Forelimb muscle (tissue), 1 donor: ENCODE measurements around the gene RPF1. TPM values are rescaled to one million over a fixed set of nuclear protein-coding genes. Genes with fewer than 3 reads are reported as not detected.
"Not testable (repeated sequence)": the region's sequence is repeated elsewhere in the genome, so short reads cannot be mapped to it uniquely, and the experiment has no call there.

Experiments used
- DNase-seq: peaks from one replicate; pipeline ENCODE4 v3.0.0-alpha.2; 2013; ENCODE audit warnings: low read depth
- polyA plus RNA-seq: library from polyadenylated mRNA; unstranded; fragments of 120-200 nt; gene quantifications from one replicate; pipeline ENCODE4 v1.2.1, GENCODE V29; 2013; ENCODE audit not compliant: insufficient read length

Gene RPF1
- polyA plus RNA-seq, 1 donor, result 30.8 TPM

DNA sequence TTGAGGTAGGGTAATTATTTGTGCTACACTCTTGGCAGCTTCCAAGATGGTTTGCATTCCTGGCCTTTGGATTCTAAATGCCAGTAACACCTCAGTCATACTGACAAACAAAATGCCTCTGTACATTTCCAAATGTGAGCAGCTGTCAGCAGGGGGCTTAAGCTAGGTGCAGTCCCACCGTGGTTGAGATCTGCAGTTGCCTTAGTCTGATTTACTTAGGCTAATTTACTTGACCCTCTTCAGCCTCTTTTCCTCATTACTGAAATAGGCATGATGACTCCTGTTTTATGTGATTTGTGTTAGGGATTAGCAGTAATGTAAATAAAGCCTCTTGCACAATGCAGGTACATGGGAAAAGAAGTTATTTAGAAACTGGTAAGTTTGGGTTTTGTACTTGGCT is 13.7 kb downstream of the RPF1 start:
- DNase-seq, result no peak

DNA sequence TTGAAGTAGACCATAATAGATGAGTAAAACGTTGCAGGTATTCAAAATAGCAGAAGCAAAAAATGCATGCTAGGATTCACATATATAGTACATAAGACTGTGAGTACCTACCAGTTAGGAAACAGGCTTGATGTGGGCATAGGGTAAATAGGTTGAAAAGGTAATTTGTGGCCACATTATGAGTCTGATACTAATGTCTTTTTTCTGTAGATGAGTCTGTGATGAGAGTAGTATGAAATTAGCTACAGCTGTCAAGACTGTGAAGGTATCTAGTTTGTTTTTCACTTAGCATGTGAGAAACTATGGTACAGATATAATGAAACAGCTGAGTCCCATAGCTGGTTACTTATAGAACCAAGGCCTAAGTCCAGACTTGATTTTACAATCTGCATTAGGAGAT is 14.7 kb downstream of the RPF1 start:
- no peak for DNase-seq

DNA sequence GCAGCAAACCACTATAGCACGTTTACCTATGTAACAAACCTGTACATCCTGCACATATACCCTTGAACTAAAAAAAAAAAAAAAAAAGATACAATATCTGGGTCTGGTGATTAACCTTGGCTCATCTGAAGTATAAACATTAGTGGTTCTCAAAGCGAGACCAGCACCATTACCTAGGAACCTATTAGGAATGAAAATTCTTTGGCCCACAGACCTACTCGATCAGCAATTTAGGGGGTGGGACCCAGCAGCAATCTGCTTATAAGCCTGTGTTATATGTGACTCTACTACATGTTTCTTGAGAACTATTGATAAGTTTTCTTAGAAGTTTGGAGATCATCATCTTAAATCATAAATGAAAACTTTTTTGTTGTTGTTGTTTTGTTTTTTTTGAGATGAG is 17.4 kb downstream of the RPF1 start:
- DNase-seq, result no peak

DNA sequence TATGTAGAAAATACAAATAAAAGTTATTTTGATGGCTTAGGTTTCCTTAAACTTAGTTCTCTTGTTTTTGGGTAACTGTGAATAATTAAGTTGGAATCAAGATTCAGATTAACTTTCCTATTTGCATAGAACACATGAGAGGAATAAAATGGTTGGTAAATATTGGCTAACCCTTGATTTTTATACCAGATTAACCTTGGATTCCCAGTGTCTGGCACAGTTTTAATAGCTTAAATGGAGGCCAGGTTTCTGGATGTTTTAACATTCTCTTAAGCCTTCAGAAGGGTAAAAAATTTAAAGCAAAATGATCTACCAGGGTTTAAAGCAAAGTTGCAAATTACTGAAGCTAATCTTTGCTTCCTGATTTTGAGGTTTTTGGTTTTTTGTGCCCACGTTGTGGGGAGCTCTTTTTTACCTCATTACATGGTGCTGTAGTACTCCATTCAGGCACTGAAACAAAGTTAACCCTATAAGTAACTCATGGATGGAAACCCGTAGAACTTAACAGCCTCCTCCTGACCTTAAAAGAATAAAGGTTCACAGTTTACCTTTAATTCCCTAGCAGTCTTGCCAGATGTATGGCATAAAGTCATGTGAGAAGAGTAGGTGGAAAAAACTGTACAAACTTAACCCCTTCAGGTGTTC is 18.7 kb downstream of the RPF1 start:
- DNase-seq, result no peak

DNA sequence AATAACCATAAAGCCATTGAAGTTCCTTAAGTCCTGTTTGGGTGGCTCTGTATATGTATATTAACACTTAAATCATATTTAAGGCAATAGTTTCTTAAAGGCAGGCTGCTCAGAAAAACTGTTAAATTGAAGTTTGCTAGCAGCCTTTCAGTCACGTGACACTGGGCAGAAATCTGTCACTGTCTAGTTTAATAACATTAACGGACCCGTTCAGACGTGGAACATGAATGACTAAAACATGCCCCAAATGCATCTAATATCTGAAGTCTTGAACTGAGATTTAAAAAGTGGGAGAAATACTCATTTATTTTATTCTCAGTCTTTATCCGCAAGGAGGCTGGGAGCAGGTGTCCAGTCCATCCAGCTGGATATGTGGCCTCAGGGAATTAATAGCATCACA is 23.9 kb downstream of the RPF1 start:
- DNase-seq, result no peak

DNA sequence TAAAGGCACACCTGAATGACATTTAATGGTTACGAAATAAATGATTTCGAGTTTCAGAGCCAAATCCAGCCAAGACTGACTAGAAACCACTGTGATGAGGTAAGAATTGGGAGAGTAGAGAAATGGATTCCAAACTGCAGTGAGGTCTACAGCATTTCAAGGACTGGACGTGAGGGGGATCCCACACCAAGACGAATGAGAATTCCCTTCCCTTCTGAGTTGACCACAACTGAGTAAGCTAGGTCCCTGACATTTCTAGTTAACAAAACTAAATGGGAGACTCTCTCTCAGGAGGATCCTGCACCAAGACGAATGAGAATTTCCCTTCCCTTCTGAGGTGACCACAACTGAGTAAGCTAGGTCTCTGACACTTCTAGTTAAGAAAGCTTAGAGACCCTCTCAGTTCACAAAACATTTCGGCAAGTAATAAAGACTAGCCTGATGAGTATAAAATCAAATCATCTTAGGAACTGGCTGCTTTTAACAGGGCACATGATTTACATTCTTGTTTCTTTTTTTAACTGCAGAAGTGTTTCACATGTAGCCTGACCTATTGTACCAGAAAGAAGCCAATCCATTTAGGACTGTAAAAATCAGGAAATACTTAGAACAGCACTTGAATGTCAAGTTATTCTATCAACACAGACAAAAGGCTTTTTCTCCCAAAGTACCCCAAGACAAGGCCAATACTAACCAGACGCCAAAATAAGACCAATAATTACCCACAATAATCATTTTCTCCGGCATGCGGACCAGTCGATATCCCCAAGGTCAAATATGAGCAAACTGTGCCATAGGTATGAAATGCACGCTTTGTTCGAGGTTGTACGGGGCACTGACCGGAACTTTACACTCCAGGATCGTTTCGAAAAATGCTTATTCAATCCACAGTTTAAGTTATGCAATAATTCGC is 25.8 kb downstream of the RPF1 start:
- DNase-seq, result no peak

DNA sequence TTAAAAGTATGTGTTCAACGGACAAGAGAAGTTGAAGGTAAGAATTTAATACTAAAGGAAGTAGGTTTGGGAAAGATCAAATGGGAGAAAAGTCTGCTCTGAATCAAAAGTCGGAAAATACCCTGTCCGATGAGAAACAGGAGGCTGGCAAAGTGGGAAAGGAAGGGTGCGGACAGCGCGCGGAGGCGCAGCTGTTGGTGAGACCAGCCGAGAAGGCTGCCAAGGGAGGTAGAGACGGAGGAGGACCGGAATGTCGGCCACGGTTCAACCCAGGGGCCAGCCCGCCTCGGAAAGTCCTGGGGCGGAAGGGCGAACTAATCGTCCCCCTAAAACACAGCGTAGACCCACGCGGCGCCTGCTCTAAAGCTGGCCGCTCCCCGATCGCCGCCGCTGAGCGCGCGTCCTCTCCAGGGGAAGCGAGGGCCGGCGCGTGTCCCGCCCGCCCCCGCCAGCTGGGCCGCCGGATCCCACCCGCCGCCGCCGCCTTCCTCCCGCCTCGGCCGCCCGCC is 26.5 kb downstream of the RPF1 start:
- DNase-seq, result peak; percentile 34

DNA sequence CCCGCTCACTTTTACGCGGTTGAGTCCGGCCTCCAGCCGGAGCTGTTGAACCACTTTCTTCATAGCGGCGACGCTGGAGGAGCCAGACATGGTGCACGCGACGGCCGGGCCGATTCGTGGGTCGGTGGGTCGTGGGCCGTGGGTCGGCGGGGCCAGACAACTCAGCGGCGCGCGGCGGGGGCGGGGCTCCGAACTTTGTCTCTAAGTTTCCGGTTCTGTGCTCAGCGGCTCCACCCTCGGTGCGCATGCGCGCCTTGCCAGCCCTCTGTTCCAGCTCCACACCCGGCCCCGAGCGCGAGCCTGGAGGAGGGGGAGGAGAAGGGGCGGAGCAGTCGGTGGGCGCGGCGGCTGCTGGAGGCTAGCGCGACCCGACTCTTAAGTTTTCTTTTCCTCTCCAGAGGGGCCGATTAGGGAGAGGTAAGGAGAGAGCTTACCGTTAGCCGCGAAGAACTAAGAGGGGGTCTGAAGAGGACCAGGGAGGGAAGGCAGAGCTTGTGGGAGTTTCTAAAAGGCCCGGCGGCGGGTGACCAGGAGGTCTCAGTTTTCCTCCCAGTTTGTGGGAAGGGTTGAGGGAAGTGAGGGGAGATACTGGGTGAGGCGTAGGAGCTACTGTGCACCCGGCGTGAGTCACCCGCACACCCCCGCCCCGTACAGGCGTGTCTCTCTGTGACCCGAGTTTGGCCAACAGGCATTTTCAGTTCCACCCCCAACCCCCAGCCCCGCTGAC is 27.1 kb downstream of the RPF1 start, which contains the start of the genes GNG5 and SPATA1:
Gene GNG5, minus strand, starts transcription at position 580 of the 727 bp plus-strand sequence. Its CDS starts 490 bp downstream, at position 90.
Gene SPATA1, plus strand, starts transcription at position 385 of the 727 bp plus-strand sequence. CDS start 9,974 bp downstream, outside the sequence.
- peak; percentile 96 for DNase-seq

DNA sequence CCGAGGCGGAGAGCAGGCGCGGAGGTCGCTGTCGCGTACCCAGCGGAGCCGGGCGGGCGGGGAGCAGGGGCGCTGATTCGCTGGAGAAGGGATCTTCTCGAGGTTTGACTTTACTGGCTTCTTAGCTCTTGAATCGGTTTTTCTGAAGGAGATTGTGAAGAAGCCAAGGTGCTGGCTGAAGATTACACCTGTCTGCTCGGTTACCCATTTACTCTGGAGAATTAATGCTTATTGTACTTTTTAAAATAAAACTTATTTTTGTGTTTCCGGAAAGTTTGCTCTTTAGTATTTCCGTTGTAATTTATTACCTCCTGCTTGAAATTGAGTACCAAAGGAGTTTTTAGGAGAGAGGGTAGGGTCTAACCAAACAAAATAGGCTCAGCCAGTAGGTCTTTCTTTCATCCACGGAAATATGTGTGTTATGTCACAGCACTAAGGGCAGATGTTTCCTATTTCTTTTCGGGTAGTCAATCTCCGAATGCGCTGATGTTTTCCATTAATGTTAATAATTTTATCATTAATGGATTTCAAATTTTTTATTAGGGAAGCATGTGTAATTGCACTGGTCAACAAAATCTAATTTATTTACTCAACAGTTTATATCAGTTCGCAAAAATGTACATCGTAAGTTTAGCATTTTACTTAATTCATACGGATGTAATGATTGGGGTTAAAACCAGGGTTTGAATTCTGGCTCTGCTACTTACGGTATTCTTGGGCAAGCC is 27.8 kb downstream of the RPF1 start:
- no peak for DNase-seq

DNA sequence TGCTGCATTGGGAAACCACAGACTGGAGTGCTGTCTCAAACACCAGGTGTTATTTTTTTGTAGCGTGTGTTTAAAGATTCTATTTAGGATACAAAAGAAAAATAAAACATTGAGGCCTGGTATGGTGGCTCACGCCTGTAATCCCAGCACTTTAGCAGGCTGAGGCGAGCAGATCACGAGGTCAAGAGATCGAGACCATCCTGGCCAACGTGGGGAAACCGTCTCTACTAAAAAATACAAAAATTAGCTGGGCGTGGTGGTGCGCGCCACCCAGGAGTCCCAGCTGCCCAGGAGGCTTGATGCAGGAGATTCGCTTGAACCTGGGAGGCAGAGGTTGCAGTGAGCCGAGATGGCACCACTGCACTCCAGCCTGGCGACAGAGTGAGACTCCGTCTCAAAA is 28.8 kb downstream of the RPF1 start:
- not testable (repeated sequence) for DNase-seq

DNA sequence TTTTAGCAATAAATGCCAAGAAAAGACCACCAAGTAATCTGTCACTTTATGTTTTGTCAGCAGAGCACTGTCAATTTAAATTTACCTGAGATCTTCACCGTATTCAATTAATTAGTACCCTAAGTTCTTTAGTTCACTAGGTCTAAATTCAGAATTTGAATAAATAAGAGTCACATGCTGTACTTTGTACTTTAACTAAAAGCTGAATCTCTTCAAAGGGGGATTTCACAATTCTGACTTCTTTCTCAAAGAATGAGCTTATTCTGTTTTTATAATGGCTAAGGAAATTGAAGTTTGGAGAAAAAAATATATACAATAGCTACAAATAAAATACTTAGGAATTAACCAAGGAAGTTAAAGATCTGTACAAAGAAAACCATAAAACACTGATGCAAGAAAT is 29.4 kb downstream of the RPF1 start:
- no peak for DNase-seq

DNA sequence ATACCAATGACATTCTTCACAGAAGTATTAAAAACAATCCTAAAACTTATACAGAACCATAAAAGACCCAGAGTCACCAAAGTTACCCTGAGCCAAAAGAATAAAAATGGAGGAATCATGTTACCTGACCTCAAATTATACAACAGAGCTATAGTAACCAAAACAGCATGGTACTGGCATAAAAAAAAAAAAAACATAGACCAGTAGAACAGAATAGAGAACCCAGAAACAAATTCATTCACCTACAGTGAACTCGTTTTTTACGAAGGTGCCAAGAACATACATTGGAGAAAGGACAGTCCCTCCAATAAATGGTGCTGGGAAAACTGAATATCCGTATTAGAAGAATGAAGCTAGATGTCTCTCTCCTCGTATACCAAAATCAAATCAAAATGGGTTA is 30.0 kb downstream of the RPF1 start:
- DNase-seq, result no peak

DNA sequence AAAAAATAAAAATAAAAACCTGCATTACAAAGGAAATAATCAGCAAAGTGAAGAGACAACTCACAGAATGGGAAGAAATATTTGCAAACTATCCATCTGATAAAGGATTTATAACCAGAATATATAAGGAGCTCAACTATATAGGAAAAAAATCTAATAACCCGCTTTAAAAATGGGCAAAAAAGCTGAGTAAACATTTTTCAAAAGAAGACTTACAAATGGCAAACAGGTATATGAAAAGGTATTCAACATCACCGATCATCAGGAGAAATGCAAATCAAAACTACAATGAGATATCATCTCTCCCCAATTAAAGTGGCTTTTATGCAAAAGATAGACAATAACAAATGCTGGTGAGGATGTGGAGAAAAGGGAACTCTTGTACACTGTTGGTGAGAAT is 31.1 kb downstream of the RPF1 start:
- no peak for DNase-seq

DNA sequence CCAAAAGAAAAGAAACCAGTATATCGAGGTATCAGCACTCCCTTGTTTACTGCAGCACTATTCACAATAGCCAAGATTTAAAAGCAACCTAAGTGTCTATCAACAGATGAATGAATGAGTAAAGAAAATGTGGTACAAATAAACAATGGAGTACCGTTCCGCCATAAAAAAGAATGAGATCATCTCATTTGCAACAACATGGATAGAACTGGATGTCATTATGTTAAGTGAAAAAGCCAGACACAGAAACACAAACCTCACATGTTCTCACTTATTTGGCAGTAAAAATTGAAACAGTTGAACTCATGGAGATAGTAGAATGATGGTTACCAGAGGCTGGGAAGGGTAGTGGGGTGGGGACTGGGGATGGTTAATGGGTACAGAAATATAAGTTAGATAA is 31.6 kb downstream of the RPF1 start:
- DNase-seq, result no peak

DNA sequence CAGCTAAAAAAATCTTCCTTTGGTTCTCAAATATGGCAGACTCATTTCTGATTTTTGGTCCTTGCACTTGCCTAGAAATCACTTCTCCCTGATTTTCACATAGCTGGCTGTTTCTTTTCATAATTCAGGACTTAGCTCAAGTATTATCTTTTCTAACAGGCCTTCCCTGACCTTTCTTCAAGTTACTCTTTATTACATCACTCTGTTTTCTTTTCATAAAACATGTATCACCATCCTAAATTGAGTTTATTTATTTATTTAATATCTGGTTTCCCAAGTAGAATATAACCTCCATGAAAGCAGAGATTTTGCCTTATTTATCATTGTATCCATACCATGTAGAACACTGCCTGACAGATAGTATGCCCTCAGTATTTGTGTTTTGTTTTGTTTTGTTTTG is 45.5 kb downstream of the RPF1 start:
- no peak for DNase-seq

DNA sequence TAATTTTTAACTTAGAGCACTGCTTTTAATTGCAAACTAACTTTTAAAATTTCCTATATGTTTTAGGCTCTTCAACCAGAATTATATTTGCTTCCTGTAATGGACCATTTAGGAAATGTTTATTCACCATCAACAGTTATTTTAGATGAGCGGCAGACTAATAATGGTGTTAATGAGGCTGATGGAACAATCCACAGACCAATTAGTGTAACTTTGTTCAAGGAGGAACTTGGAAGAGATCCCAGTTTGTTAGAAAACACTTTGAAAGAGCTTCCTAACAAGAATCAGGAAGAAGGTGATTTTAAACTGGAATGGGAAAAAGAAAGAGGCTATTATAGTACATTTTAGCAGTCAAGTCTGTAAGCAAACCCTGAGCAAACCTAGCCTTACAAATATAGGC is 46.7 kb downstream of the RPF1 start:
- DNase-seq, result no peak

DNA sequence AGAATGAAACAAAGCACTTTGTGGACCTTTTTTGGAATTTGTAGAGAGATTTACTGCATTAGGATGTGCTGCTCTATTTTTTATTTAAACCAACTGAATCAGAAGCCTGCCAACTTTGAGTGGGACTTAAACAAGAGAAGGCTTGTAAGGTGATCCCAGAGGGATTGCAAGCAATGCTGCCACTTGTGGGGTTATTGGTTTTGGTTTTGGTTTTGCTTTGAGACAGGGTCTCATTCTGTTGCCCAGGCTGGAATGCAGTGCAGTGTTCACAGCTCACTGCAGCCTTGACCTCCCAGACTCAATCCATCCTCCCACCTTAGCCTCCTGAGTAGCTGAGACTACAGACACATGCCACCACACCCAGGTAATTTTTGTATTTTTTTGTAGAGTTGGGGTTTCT is 59.5 kb downstream of the RPF1 start:
- DNase-seq, result no peak

DNA sequence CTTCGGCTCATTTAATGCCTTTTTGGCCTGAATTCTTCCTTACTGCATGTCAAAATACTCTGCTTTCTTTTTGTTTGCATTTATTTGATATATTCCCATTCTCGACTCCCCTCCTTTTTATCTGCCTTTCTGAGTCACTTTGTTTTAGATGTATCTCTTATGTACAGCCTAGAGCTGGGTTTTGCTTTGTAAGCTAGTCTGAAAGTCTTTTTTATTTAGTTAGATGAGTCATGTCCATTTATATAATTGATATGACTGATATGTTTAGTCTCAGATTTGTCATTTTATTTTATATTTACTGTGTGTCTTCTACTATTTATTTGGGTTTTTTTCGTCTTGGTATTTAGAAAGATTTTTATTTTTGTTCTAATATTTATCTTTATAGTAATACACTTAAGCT is 60.9 kb downstream of the RPF1 start:
- DNase-seq, result no peak

DNA sequence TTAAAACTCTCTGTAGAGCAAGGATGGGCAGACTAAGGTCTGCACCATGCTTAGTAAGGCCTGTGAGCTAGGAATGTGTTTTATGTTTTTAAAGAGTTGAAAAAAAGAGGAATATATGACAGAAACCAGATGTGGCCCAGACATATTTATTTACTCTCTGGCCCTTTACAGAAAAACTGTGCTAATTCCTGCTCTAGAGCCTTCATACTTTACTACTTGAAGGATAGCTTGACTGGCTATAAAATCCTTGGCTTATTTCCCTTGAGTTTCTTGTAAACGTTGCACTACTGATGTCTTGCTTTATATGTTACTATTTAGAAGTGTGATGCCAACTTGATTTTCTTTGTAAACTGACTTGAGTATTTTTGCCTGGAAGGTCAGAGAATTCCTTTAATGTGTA is 61.7 kb downstream of the RPF1 start:
- no peak for DNase-seq

DNA sequence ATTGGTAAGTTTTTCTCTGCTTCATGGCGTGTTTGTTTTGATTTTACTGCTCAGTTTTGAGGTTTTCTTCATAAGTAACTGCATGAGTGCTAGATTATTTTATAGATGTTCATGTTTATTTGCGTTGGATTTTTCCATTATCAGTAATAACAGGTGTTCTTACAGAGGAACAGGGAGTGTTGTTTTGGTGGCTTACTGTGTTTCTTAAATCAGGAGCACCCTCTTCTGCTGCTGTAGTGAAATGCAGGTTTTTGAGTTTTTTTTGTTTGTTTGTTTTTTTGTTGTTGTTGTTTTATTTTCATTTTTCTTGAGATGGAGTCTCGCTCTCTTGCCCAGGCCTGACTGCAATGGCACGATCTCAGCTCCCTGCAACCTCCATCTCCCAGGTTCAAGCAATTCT is 62.6 kb downstream of the RPF1 start:
- DNase-seq, result no peak
